HepG2 (cell line): ENCODE results near the gene MSTN. TPM values are rescaled to one million over a fixed set of nuclear protein-coding genes. Genes with fewer than 3 reads are reported as not detected.

ENCODE experiments used
- ATAC-seq: fragments of 200-7000 bp; cut with Tn5 transposase; 3 replicates; pipeline ENCODE4 v1.9.1; 2020; ENCODE audit warnings: mild to moderate bottlenecking, moderate library complexity
- BruUV-seq: library from RNA; stranded (reverse); fragments of 400-500 nt; replicated peaks from 2 replicates; lab custom pipeline; 2021; lab: Mats Ljungman, UMichigan
- CTCF ChIA-PET: fragments of 300-600 bp; formaldehyde crosslinking; extraction: SDS; loops from one replicate; lab custom pipeline; 2021; ENCODE audit warnings: low total read pairs, inconsistent platforms, low intra/inter-chr PET ratio; lab: Yijun Ruan, JAX
- POLR2A ChIA-PET: fragments of 350-600 bp; sonication (Branson Sonifier 250); formaldehyde crosslinking; loops from one replicate; lab custom pipeline; 2020; ENCODE audit warnings: antibody characterized with exemption, inconsistent platforms; lab: Yijun Ruan, JAX
- DNase-seq: peaks from one replicate; pipeline ENCODE4 v3.0.0-alpha.2; 2015; ENCODE audit warnings: low spot score
- FAIRE-seq: peaks from 3 replicates; lab custom pipeline; 2011; peaks lifted over from hg19 to GRCh38; lab: Jason Lieb, UNC
- H2AFZ ChIP-seq: one replicate; pipeline ENCODE4 v1.6.1; 2011; ENCODE audit warnings: low read length, inconsistent platforms
- H3K27ac ChIP-seq: fragments of 300-600 bp; 3 replicates; pipeline ENCODE4 v1.8.0; 2011; ENCODE audit warnings: mixed run types, mild to moderate bottlenecking, mixed read lengths, low read length, inconsistent platforms; ENCODE audit not compliant: insufficient read depth; ENCODE audit errors: extremely low read length
- H3K27me3 ChIP-seq, 2 experiments: fragments of 200-600 bp in 1 of 2; 2 replicates in 1 of 2; 3 replicates in 1 of 2; pipeline versions ENCODE4 v1.6.0 to v1.8.0; 2011; ENCODE audit warnings: low read length in 2 of 2, mild to moderate bottlenecking in 2 of 2, moderate library complexity in 2 of 2, inconsistent platforms in 1 of 2; ENCODE audit not compliant: insufficient read depth in 2 of 2, control insufficient read depth in 1 of 2
- H3K36me3 ChIP-seq, 2 experiments: fragments of 200-600 bp in 1 of 2; replicated peaks in 1 of 2; 2 replicates in 1 of 2; 3 replicates in 1 of 2; pipeline versions ENCODE4 v1.5.1 to v1.8.0; 2011; ENCODE audit warnings: low read length in 2 of 2, inconsistent platforms in 1 of 2; ENCODE audit not compliant: insufficient read depth in 2 of 2, control insufficient read depth in 1 of 2
- H3K4me1 ChIP-seq: 2 replicates; pipeline ENCODE4 v1.5.1; 2012; ENCODE audit warnings: low read length, inconsistent platforms; ENCODE audit not compliant: insufficient read depth
- H3K4me2 ChIP-seq: 2 replicates; pipeline ENCODE4 v1.6.0; 2011; ENCODE audit warnings: low read depth, low read length, inconsistent platforms
- H3K4me3 ChIP-seq, 3 experiments: fragments of 200-600 bp in 1 of 3; sonication (generic), shearing (Covaris generic) in 1 of 3; replicated peaks in 1 of 3; 2 replicates each; pipeline ENCODE4 v1.5.1; 2011 to 2016; ENCODE audit warnings: low read length in 3 of 3, inconsistent platforms in 2 of 3, low read depth in 2 of 3, mild to moderate bottlenecking in 2 of 3, control low read depth in 1 of 3, mixed read lengths in 1 of 3; ENCODE audit not compliant: insufficient read depth in 1 of 3
- H3K79me2 ChIP-seq: one replicate; pipeline ENCODE4 v1.6.1; 2011; ENCODE audit warnings: low read length, inconsistent platforms; ENCODE audit not compliant: insufficient read depth
- H3K9ac ChIP-seq: 2 replicates; pipeline ENCODE4 v1.6.0; 2011; ENCODE audit warnings: mild to moderate bottlenecking, low read depth, low read length, inconsistent platforms; ENCODE audit not compliant: insufficient read depth
- H3K9me3 ChIP-seq: 2 replicates; pipeline ENCODE4 v1.5.1; 2012; ENCODE audit warnings: mild to moderate bottlenecking, low read length
- H4K20me1 ChIP-seq: 2 replicates; pipeline ENCODE4 v1.6.0; 2011; ENCODE audit warnings: inconsistent platforms, mild to moderate bottlenecking, low read length, moderate library complexity; ENCODE audit not compliant: insufficient read depth
- KIAA2018 ChIP-seq: sonication (generic); formaldehyde crosslinking; IDR thresholded peaks from 2 replicates; pipeline ENCODE4 v1.5.0; 2020; ENCODE audit warnings: mild to moderate bottlenecking, missing genetic modification reagents, borderline replicate concordance
- NBN ChIP-seq: fragments of 450-650 bp; conservative IDR thresholded peaks from 2 replicates; pipeline ENCODE4 v1.6.1; 2017
- REST ChIP-seq, 2 experiments: IDR thresholded peaks; 2 replicates each; pipeline ENCODE4 v1.6.1; 2011 to 2012; ENCODE audit warnings: low read length in 2 of 2, borderline replicate concordance in 1 of 2, low read depth in 1 of 2, mild to moderate bottlenecking in 1 of 2, moderate library complexity in 1 of 2
- XRCC5 ChIP-seq: fragments of 200-400 bp; formaldehyde crosslinking; optimal IDR thresholded peaks from 2 replicates; pipeline ENCODE3; 2017; ENCODE audit warnings: mild to moderate bottlenecking, low read length
- ZBTB8A ChIP-seq: sonication (generic); formaldehyde crosslinking; IDR thresholded peaks from 2 replicates; pipeline ENCODE4 v1.4.0; 2020; ENCODE audit warnings: mild to moderate bottlenecking, low read depth, missing genetic modification reagents, borderline replicate concordance
- ZNF562 ChIP-seq: sonication (generic); formaldehyde crosslinking; IDR thresholded peaks from 2 replicates; pipeline ENCODE4 v1.8.0; 2022; ENCODE audit warnings: missing genetic modification reagents, borderline replicate concordance
- ZNF709 ChIP-seq: sonication (generic); formaldehyde crosslinking; IDR thresholded peaks from 2 replicates; pipeline ENCODE4 v1.5.0; 2020; ENCODE audit warnings: mild to moderate bottlenecking, missing genetic modification reagents
- ZNF878 ChIP-seq: sonication (generic); formaldehyde crosslinking; IDR thresholded peaks from 2 replicates; pipeline ENCODE4 v1.8.1; 2023; ENCODE audit warnings: mild to moderate bottlenecking, missing genetic modification reagents, moderate library complexity
- WGBS: methylation state at CpG from one replicate; pipeline ENCODE4 v1.1.6; 2017; ENCODE audit warnings: low lambda C conversion rate; 5-methylcytosine and 5-hydroxymethylcytosine counted together
- in situ Hi-C: cut with HindIII; loops from 2 replicates; pipeline ENCODE4 v1.10.0; 2017; ENCODE audit warnings: low pct_unique_long_range_greater_than_20kb; ENCODE audit not compliant: extremely low pct_ligation_motif_present
- intact Hi-C: fragments of 100-400 bp; cut with micrococcal nuclease; formaldehyde crosslinking; loops from one replicate; pipeline ENCODE4 v1.10.0; 2022; ENCODE audit not compliant: unreplicated experiment
- polyA plus RNA-seq, 8 experiments: library from polyadenylated mRNA; depleted of rRNA in 3 of 8; stranded (reverse) in 7 of 8; unstranded in 1 of 8; fragments of >200 nt; fragmentation: Illumina TruSeq in 4 of 8; extraction: Trizol in 4 of 8; gene quantifications; 2 replicates each; pipeline versions ENCODE4 v1.2.1 to v1.2.3, GENCODE V29; 2011 to 2016; ENCODE audit warnings: low read depth in 4 of 8, missing spikeins in 1 of 8, mixed read lengths in 1 of 8; ENCODE audit not compliant: insufficient read depth in 1 of 8
- total RNA-seq, 5 experiments: library from RNA; depleted of rRNA; stranded (reverse); fragments of >200 nt; fragmentation: Illumina TruSeq; extraction: Trizol; gene quantifications; 2 replicates each; pipeline ENCODE4 v1.2.3, GENCODE V29; 2016; ENCODE audit warnings: low read depth in 1 of 5

The MSTN gene
- total and polyA plus RNA-seq, 2 of the 13 experiments (the other 11 are each of a cell fraction or from before 2014, with no cell fraction given): 0.04 TPM; not detected in 1

- H3K4me1 ChIP-seq: no peaks in the 10 kb centered on the region
- ATAC-seq: no peak
- no peaks in the 10 kb centered on the region for H3K9me3 ChIP-seq
- H3K36me3 ChIP-seq: no peaks in the 10 kb centered on the region
- no peak for DNase-seq
- ChIA-PET CTCF (no interaction called here), POLR2A (no interaction called here)
- no peak overlapping the region for H2AFZ ChIP-seq
- FAIRE-seq: no peak
- no TSS peak for BruUV-seq
- no peaks in the 10 kb centered on the region for H3K79me2 ChIP-seq
- no peak overlapping the region for H3K4me3 ChIP-seq
- H4K20me1 ChIP-seq: no peaks in the 10 kb centered on the region
- H3K9ac ChIP-seq: no peak overlapping the region
- intact Hi-C loops (no loop called here), in situ Hi-C loops (loop anchor here (10.0 to 25.0 kb wide), 3 partner anchors 256 to 398 kb away; partner anchors contain the start of genes ANKAR and ASNSD1)
- WGBS: 1% methylated on average over 2 of the region's 2 CpGs
- no peak overlapping the region for H3K27ac ChIP-seq
- no peak overlapping the region for H3K4me2 ChIP-seq
- no peaks in the 10 kb centered on the region for H3K27me3 ChIP-seq
- TF ChIP-seq ZNF878 (CRISPR knock-in tag): no peak
- TF ChIP-seq REST (IDR thresholded peaks at IDR 0.05; ENCODE audit: borderline replicate concordance in 1 of 2, low read depth in 1 of 2, low read length in 2 of 2): no peak
- no peak for TF ChIP-seq ZNF562
- no peak for TF ChIP-seq ZBTB8A (CRISPR knock-in tag)
- TF ChIP-seq NBN: no peak
- no peak for TF ChIP-seq ZNF709
- TF ChIP-seq XRCC5: no peak
- no peak for TF ChIP-seq KIAA2018 (CRISPR knock-in tag)
Measured at GRCh38 chr2:190060626-190061025, 1.9 kb downstream of the MSTN start.
